ENCODE results near the gene C6orf62.

GRCh38 chr6:24694198-24694597 lies 24.8 kb downstream of the C6orf62 start:
- TF ChIP-seq CTCF (IDR thresholded peaks at IDR 0.05) (no peak), POLR2A (IDR thresholded peaks at IDR 0.05) (no peak)

Data from prostate gland (tissue), 2 donors.